SK-MEL-5 (cell line): ENCODE results near the gene COMMD3. TPM values are rescaled to one million over a fixed set of nuclear protein-coding genes. Genes with fewer than 3 reads are reported as not detected.

Source experiments
- small RNA-seq, 2 experiments: library from RNA; depleted of rRNA; stranded (forward); fragments of <200 nt; gene quantifications; one replicate each; pipeline ENCODE3, GENCODE V24; 2014
- total RNA-seq: library from RNA; depleted of rRNA; stranded (reverse); fragments of >200 nt; shearing (Covaris generic); gene quantifications from 2 replicates; pipeline ENCODE4 v1.2.3, GENCODE V29; 2014; rRNA removed

COMMD3 gene
- total RNA-seq, 1 experiment from 2014 or later: 50.7 TPM

Small RNA genes lying within 50 kb of the gene (small RNA-seq; reads per million reads assigned to genes)
- gene AL158211.3: 0.02 to 0.14 reads per million in 2 experiments

Other genes starting within 250 kb of the COMMD3 start
- 0.13 and 0.26 TPM in 2 replicates for gene EBLN1, start 98.4 kb upstream of the COMMD3 start, total RNA-seq
- gene BMI1, start 4.7 kb downstream of the COMMD3 start, total RNA-seq: 54.1 and 65.0 TPM in 2 replicates
- gene SPAG6, start 29.1 kb downstream of the COMMD3 start, total RNA-seq: not detected in 2 replicates